Measurements from ENCODE around the gene SUCLA2. TPM values are rescaled to one million over a fixed set of nuclear protein-coding genes. Genes with fewer than 3 reads are reported as not detected.

Gene SUCLA2
- total and polyA plus RNA-seq, 2 of the 8 experiments (the other 6 are each of a cell fraction or from before 2014, with no cell fraction given) = 23.5 to 78.8 TPM

DNA sequence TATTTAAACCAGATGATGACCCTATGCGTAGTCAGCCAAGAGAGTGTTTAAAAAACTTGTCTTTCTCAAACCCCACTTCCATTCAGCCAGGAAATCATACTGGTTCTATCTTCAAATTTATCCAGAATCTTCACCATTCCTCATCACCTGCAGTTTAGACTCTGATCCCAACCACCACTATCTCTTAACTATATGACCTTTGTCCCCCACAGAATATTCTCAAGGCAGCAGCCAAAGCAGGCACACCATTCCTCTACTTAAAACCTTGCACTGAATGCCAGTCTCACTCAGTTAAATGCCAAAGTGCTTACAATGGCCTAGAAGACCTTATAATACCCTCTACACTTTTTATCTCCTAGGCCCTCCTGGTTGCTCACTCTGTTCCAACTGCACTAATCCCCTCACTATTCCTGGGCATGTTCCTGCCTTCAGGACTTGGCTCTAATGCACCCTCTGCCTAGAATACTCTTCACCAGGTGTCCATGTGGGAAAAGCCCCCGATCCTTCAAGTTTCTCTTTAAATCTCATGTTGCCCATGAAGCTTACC lies 10.1 kb downstream of the SUCLA2 start (continued):
- TF ChIP-seq HDAC6 (IDR thresholded peaks at IDR 0.05; ENCODE audit: low read depth, low read length) = no peak
